Kidney (tissue), 14 donors: ENCODE measurements around the gene PAX4. TPM values are rescaled to one million over a fixed set of nuclear protein-coding genes. Genes with fewer than 3 reads are reported as not detected.

ENCODE experiments used
- DNase-seq, 5 donors: peaks; one replicate each; pipeline ENCODE4 v3.0.0-alpha.2; 2013 to 2020
- FAIRE-seq: peaks from 2 replicates; lab custom pipeline; 2012; peaks lifted over from hg19 to GRCh38; lab: Jason Lieb, UNC
- H3K27ac ChIP-seq, 2 donors: one replicate each; pipeline ENCODE4 v1.7.0; 2013; ENCODE audit warnings: low read depth in 2 of 2, low read length in 2 of 2, inconsistent platforms in 1 of 2
- H3K27me3 ChIP-seq: one replicate; pipeline ENCODE4 v1.7.1; 2013; ENCODE audit warnings: low read length, inconsistent platforms; ENCODE audit not compliant: control insufficient read depth, insufficient read depth
- H3K36me3 ChIP-seq, 3 donors: one replicate each; pipeline versions ENCODE4 v1.7.0 to v1.7.1; 2013; ENCODE audit warnings: low read length in 3 of 3, control low read depth in 1 of 3, inconsistent platforms in 1 of 3; ENCODE audit not compliant: insufficient read depth in 3 of 3, control insufficient read depth in 2 of 3
- H3K4me1 ChIP-seq, 3 donors: one replicate each; pipeline versions ENCODE4 v1.7.0 to v1.7.1; 2013; ENCODE audit warnings: low read length in 3 of 3, inconsistent platforms in 1 of 3, low read depth in 1 of 3; ENCODE audit not compliant: control insufficient read depth in 2 of 3, insufficient read depth in 2 of 3
- H3K4me3 ChIP-seq, 3 donors: one replicate each; pipeline versions ENCODE4 v1.7.0 to v1.8.1; 2013; ENCODE audit warnings: low read length in 3 of 3, control low read depth in 1 of 3, inconsistent platforms in 1 of 3
- H3K9ac ChIP-seq, 3 donors: one replicate each; pipeline versions ENCODE4 v1.7.0 to v1.7.1; 2013; ENCODE audit warnings: low read length in 3 of 3, control low read depth in 1 of 3, inconsistent platforms in 1 of 3
- H3K9me3 ChIP-seq, 3 donors: one replicate each; pipeline versions ENCODE4 v1.7.0 to v1.7.1; 2013; ENCODE audit warnings: low read length in 3 of 3, control low read depth in 1 of 3, inconsistent platforms in 1 of 3; ENCODE audit not compliant: control insufficient read depth in 2 of 3, insufficient read depth in 1 of 3
- intact Hi-C: fragments of 100-400 bp; cut with DNase I; formaldehyde crosslinking; loops from one replicate; pipeline ENCODE4 v1.11.1; 2022
- polyA plus RNA-seq: library from polyadenylated mRNA; stranded (reverse); fragments of 350-450 nt; fragmentation: Illumina TruSeq; extraction: RNeasy Lipid Tissue Mini Kit (QIAGEN cat#74804); gene quantifications from one replicate; pipeline ENCODE4 v1.2.3, GENCODE V29; 2014; ENCODE audit warnings: low read depth, low replicate concordance; ENCODE audit not compliant: insufficient read depth
- total RNA-seq: library from RNA; stranded (reverse); fragmentation: NEBNext Ultra II Directional; extraction: Animal tissue kit (Norgen Biotek cat#: 25700); gene quantifications from one replicate; pipeline ENCODE4 v1.2.1, GENCODE V29; 2021
- TF ChIP-seq, protein P1 (sequence below): IDR thresholded peaks from 3 replicates; pipeline ENCODE4 v1.5.1; 2012; ENCODE audit warnings: mild to moderate bottlenecking, moderate library complexity, borderline replicate concordance; ENCODE audit not compliant: insufficient read depth; ENCODE audit errors: extremely low read depth
- donor health status: control.
- donor health status: control.
- donor health status: control.
- donor health status: control.
- donor health status: control.
- donor health status: DM: yes; HTN: yes; CAD: no.
- donor health status: Normal renal cell carcinoma (clear cell type).

Gene PAX4
- total and polyA plus RNA-seq, 2 donors from 2014 or later, result not detected

DNA sequence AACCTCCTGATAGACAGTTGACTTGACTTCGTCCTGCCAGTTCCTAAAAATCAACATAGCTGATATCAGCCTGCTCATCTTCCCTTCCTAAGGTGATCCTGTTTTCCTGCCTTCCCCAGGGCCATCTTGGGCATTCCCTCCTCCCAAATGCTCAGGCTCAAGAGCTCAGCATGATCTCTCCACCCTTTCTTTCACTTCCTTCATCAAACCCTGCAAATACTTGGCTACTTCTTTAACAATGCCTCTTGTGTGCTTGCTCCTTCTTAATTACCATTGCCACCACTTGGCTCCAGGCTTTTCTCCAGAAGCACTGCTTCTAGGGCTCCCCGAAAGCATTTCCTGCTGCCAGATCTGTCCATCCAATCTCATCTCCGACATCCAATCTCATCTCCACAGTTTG, 17.1 kb downstream of the PAX4 start:
- no peaks in the 10 kb centered on the region for H3K36me3 ChIP-seq
- no peak overlapping the region for H3K9ac ChIP-seq
- TF ChIP-seq, protein P1, sequence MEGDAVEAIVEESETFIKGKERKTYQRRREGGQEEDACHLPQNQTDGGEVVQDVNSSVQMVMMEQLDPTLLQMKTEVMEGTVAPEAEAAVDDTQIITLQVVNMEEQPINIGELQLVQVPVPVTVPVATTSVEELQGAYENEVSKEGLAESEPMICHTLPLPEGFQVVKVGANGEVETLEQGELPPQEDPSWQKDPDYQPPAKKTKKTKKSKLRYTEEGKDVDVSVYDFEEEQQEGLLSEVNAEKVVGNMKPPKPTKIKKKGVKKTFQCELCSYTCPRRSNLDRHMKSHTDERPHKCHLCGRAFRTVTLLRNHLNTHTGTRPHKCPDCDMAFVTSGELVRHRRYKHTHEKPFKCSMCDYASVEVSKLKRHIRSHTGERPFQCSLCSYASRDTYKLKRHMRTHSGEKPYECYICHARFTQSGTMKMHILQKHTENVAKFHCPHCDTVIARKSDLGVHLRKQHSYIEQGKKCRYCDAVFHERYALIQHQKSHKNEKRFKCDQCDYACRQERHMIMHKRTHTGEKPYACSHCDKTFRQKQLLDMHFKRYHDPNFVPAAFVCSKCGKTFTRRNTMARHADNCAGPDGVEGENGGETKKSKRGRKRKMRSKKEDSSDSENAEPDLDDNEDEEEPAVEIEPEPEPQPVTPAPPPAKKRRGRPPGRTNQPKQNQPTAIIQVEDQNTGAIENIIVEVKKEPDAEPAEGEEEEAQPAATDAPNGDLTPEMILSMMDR, result no peak
- FAIRE-seq (no peak), DNase-seq (no peak)
- H3K27ac ChIP-seq, result no peak overlapping the region
- H3K4me3 ChIP-seq, result no peak overlapping the region
- no peaks in the 10 kb centered on the region for H3K9me3 ChIP-seq
- no peaks in the 10 kb centered on the region for H3K27me3 ChIP-seq
- no peaks in the 10 kb centered on the region for H3K4me1 ChIP-seq
- intact Hi-C loops, result no loop called here

DNA sequence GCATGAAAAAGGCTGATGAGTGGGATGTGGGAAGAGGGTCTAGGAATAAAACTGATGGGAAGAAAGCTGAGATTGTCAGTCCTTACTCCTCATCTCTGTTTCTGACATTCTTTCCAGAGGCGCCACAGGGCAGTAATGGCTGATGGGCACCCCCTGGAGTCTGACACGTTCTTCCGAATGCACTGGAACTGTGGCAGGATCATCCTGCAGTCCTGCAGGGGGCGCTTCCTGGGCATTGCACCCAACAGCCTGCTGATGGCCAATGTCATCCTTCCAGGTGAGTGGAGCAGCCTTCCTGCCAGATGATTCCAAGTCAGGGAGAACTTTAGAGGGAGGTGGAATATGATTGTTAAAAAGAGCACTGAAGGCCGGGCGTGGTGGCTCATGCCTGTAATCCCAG, 19.6 kb downstream of the PAX4 start:
- Histone ChIP-seq H3K9me3 (no peaks in the 10 kb centered on the region), H3K27ac (no peak overlapping the region), H3K36me3 (no peaks in the 10 kb centered on the region), H3K4me1 (no peaks in the 10 kb centered on the region), H3K9ac (no peak overlapping the region), H3K27me3 (no peaks in the 10 kb centered on the region), H3K4me3 (no peak overlapping the region)
- TF ChIP-seq, protein P1, result no peak
- FAIRE-seq (no peak), DNase-seq (no peak)
- intact Hi-C loops, result no loop called here

DNA sequence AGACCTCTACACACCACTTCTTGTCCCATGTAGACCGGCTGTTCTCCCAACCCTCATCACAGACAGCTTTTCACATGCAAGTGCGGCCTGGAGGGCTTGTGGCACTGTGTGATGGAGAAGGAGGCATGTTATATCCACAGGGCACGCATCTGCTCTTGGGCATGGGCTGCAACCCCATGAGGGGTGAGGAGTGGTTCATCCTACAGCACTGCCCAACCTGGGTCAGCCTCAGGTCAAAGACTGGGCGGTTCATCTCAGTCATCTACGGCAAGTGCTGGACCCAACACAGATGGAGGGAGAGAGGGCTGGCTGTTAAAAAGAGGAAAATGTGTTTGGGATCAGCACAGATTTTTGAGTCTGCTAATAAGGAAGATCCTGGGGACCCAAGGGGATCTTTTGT, 22.2 kb downstream of the PAX4 start:
- DNase-seq (no peak), FAIRE-seq (no peak)
- Histone ChIP-seq H3K9me3 (no peaks in the 10 kb centered on the region), H3K27me3 (no peaks in the 10 kb centered on the region), H3K4me3 (no peak overlapping the region), H3K36me3 (peaks cover 0 to 12% (median 11%) of the 10 kb centered on the region in 3 donors), H3K9ac (no peak overlapping the region), H3K27ac (no peak overlapping the region), H3K4me1 (no peaks in the 10 kb centered on the region)
- intact Hi-C loops, result no loop called here
- TF ChIP-seq, protein P1, result no peak

DNA sequence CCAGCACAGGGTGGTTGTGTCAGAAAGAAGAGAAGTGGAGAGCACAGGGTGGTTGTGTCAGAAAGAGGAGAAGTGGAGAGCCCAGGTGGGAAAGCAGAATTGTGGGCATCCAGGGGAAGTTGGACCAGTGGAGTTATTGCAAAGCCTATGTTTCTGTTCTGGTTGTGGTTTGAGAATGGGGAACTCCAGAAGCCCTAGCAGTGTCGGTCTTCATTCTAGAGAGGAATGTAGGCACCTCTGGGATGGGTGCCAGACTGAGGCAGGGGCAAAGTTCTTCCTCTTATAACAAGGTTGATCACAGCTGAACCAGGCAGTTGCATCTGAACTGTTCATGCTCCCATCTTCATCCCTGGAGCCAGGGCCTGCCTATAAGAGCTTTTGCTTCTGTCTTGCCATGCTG, 23.5 kb downstream of the PAX4 start:
- Histone ChIP-seq H3K27me3 (no peaks in the 10 kb centered on the region), H3K27ac (no peak overlapping the region), H3K9ac (no peak overlapping the region), H3K36me3 (peaks cover 2 to 14% (median 13%) of the 10 kb centered on the region in 3 donors), H3K4me3 (no peak overlapping the region), H3K4me1 (peaks cover 0 to 2% (median 1%) of the 10 kb centered on the region in 3 donors), H3K9me3 (no peaks in the 10 kb centered on the region)
- no peak for DNase-seq
- intact Hi-C loops, result no loop called here
- no peak for FAIRE-seq
- TF ChIP-seq, protein P1, result no peak
